Measurements from ENCODE around the gene YY1AP1. TPM values are rescaled to one million over a fixed set of nuclear protein-coding genes. Genes with fewer than 3 reads are reported as not detected.
"Not testable (repeated sequence)": the region's sequence is repeated elsewhere in the genome, so short reads cannot be mapped to it uniquely, and the experiment has no call there.

YY1AP1 gene
- total RNA-seq, 1 experiment from 2014 or later = 59.3 TPM

DNA sequence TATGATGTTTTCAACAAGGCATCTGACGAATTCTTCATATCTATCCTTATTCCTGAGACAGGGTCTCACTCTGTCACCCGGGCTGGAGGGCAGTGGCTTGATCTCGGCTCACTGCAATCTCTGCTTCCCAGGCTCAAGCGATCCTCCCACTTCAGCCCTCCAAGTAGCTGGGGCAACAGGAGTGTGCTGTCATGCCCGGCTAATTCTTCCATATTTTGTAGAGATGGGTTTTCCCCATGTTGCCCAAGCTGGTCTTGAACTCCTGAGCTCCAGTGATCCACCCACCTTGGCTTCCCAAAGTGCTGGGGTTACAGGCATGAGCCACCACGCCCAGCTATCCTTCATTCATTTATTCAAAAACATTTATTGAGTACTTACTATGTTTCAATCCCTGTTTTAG is 8.0 kb downstream of the YY1AP1 start:
- intact Hi-C loops (cut with micrococcal nuclease; ENCODE audit: unreplicated experiment) = no loop called here
- no peaks in the 10 kb centered on the region for H3K4me1 ChIP-seq (ENCODE audit: insufficient read depth, low read length, poor library complexity, severe bottlenecking)
- BruUV-seq (replicated peaks) = no TSS peak
- peaks cover 45% of the 10 kb centered on the region for H3K36me3 ChIP-seq (ENCODE audit: insufficient read depth, low read length, poor library complexity, severe bottlenecking)
- H3K9me3 ChIP-seq (ENCODE audit: low read depth, low read length, poor library complexity, severe bottlenecking) = no peaks in the 10 kb centered on the region
- no peak for DNase-seq (ENCODE audit: low spot score)
- no peak overlapping the region for H3K27ac ChIP-seq (ENCODE audit: low read depth, low read length, poor library complexity, severe bottlenecking)
- no peak for TF ChIP-seq CTCF (conservative IDR thresholded peaks at IDR 0.05; ENCODE audit: low read depth, low read length)
- no peak for TF ChIP-seq EZH2 (IDR thresholded peaks at IDR 0.05; ENCODE audit: borderline replicate concordance, low read depth, low read length, poor library complexity, severe bottlenecking)
- H3K27me3 ChIP-seq (replicated peaks; ENCODE audit: insufficient read depth, low read depth, low read length, poor library complexity) = no peaks in the 10 kb centered on the region
- POLR2A ChIA-PET (ENCODE audit: low non-redundant PET) = no interaction called here
- CTCF ChIA-PET = no interaction called here
- H3K4me3 ChIP-seq (ENCODE audit: low read depth, low read length, poor library complexity, severe bottlenecking) = no peak overlapping the region

GRCh38 chr1:155678992-155679391 is 9.6 kb downstream of the YY1AP1 start:
- BruUV-seq (replicated peaks); H3K27ac ChIP-seq (ENCODE audit: low read depth, low read length, poor library complexity, severe bottlenecking); H3K4me1 ChIP-seq (ENCODE audit: insufficient read depth, low read length, poor library complexity, severe bottlenecking); H3K4me3 ChIP-seq (ENCODE audit: low read depth, low read length, poor library complexity, severe bottlenecking); intact Hi-C loops (cut with micrococcal nuclease; ENCODE audit: unreplicated experiment); DNase-seq (ENCODE audit: low spot score); H3K27me3 ChIP-seq (replicated peaks; ENCODE audit: insufficient read depth, low read depth, low read length, poor library complexity); POLR2A ChIA-PET (ENCODE audit: low non-redundant PET); CTCF ChIA-PET; H3K9me3 ChIP-seq (ENCODE audit: low read depth, low read length, poor library complexity, severe bottlenecking): not testable (repeated sequence)
- H3K36me3 ChIP-seq (ENCODE audit: insufficient read depth, low read length, poor library complexity, severe bottlenecking) = peaks cover 50% of the 10 kb centered on the region

- Histone ChIP-seq H3K36me3 (ENCODE audit: insufficient read depth, low read length, poor library complexity, severe bottlenecking) (peaks cover 60% of the 10 kb centered on the region), H3K4me1 (ENCODE audit: insufficient read depth, low read length, poor library complexity, severe bottlenecking) (no peaks in the 10 kb centered on the region), H3K27ac (ENCODE audit: low read depth, low read length, poor library complexity, severe bottlenecking) (no peak overlapping the region), H3K27me3 (replicated peaks; ENCODE audit: insufficient read depth, low read depth, low read length, poor library complexity) (no peaks in the 10 kb centered on the region), H3K4me3 (ENCODE audit: low read depth, low read length, poor library complexity, severe bottlenecking) (no peak overlapping the region), H3K9me3 (ENCODE audit: low read depth, low read length, poor library complexity, severe bottlenecking) (no peaks in the 10 kb centered on the region)
- ChIA-PET POLR2A (ENCODE audit: low non-redundant PET) (no interaction called here), CTCF (no interaction called here)
- TF ChIP-seq EZH2 (IDR thresholded peaks at IDR 0.05; ENCODE audit: borderline replicate concordance, low read depth, low read length, poor library complexity, severe bottlenecking) = no peak
- TF ChIP-seq CTCF (conservative IDR thresholded peaks at IDR 0.05; ENCODE audit: low read depth, low read length) = no peak
- no peak for DNase-seq (ENCODE audit: low spot score)
- intact Hi-C loops (cut with micrococcal nuclease; ENCODE audit: unreplicated experiment) = no loop called here
- BruUV-seq (replicated peaks) = no TSS peak
These were observed 10.5 kb downstream of the YY1AP1 start for GRCh38 chr1:155678027-155678426.

DNA sequence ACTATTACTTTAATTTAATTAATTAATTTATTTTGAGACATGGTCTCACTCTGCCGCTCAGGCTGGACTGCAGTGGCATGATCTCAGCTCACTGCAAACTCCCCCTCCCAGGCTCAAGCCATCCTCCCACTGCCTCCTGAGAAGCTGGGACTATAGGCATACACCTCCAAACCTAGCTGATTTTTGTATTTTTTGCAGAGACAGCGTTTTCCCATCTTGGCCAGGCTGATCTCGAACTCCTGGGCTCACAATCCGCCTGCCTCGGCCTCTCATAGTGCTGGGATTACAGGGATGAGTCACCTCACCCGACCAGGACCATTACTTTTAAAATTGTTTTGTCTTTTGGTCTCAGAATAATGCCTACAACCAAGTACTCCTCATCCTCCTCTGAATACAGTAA is 15.6 kb downstream of the YY1AP1 start:
- Histone ChIP-seq H3K36me3 (ENCODE audit: insufficient read depth, low read length, poor library complexity, severe bottlenecking) (peaks cover 85% of the 10 kb centered on the region), H3K4me3 (ENCODE audit: low read depth, low read length, poor library complexity, severe bottlenecking) (no peak overlapping the region), H3K4me1 (ENCODE audit: insufficient read depth, low read length, poor library complexity, severe bottlenecking) (no peaks in the 10 kb centered on the region), H3K27ac (ENCODE audit: low read depth, low read length, poor library complexity, severe bottlenecking) (no peak overlapping the region), H3K27me3 (replicated peaks; ENCODE audit: insufficient read depth, low read depth, low read length, poor library complexity) (no peaks in the 10 kb centered on the region), H3K9me3 (ENCODE audit: low read depth, low read length, poor library complexity, severe bottlenecking) (no peaks in the 10 kb centered on the region)
- intact Hi-C loops (cut with micrococcal nuclease; ENCODE audit: unreplicated experiment) = no loop called here
- POLR2A ChIA-PET (ENCODE audit: low non-redundant PET) = no interaction called here
- DNase-seq (ENCODE audit: low spot score) = no peak
- TF ChIP-seq EZH2 (IDR thresholded peaks at IDR 0.05; ENCODE audit: borderline replicate concordance, low read depth, low read length, poor library complexity, severe bottlenecking) (no peak), CTCF (conservative IDR thresholded peaks at IDR 0.05; ENCODE audit: low read depth, low read length) (no peak)
- CTCF ChIA-PET = no interaction called here
- no TSS peak for BruUV-seq (replicated peaks)

Data from A673 (cell line).